ENCODE results near the gene KCTD15.

Gene KCTD15

GRCh38 chr19:33780746-33781145 is 15.9 kb upstream of the KCTD15 start:
- no peak overlapping the region for H3K4me3 ChIP-seq (ENCODE audit: control insufficient read depth, low read depth, low read length)
- no peak for TF ChIP-seq CTCF (conservative IDR thresholded peaks at IDR 0.05; ENCODE audit: control insufficient read depth, insufficient read depth, low read depth, low read length)
- DNase-seq (ENCODE audit: low read depth), result no peak

- no peak overlapping the region for H3K4me3 ChIP-seq (ENCODE audit: control insufficient read depth, low read depth, low read length)
- TF ChIP-seq CTCF (conservative IDR thresholded peaks at IDR 0.05; ENCODE audit: control insufficient read depth, insufficient read depth, low read depth, low read length), result no peak
- DNase-seq (ENCODE audit: low read depth), result no peak
Measured at GRCh38 chr19:33781415-33781935, 15.2 kb upstream of the KCTD15 start.

- no peak overlapping the region for H3K4me3 ChIP-seq (ENCODE audit: control insufficient read depth, low read depth, low read length)
- TF ChIP-seq CTCF (conservative IDR thresholded peaks at IDR 0.05; ENCODE audit: control insufficient read depth, insufficient read depth, low read depth, low read length), result no peak
- DNase-seq (ENCODE audit: low read depth), result peak; percentile 5
Measured at GRCh38 chr19:33781996-33782395, 14.7 kb upstream of the KCTD15 start.

- peak; percentile 5 for DNase-seq (ENCODE audit: low read depth)
- H3K4me3 ChIP-seq (ENCODE audit: control insufficient read depth, low read depth, low read length), result no peak overlapping the region
- no peak for TF ChIP-seq CTCF (conservative IDR thresholded peaks at IDR 0.05; ENCODE audit: control insufficient read depth, insufficient read depth, low read depth, low read length)
Measured at GRCh38 chr19:33784432-33784831, 12.2 kb upstream of the KCTD15 start.

- TF ChIP-seq CTCF (conservative IDR thresholded peaks at IDR 0.05; ENCODE audit: control insufficient read depth, insufficient read depth, low read depth, low read length), result no peak
- DNase-seq (ENCODE audit: low read depth), result peak; percentile 44
- no peak overlapping the region for H3K4me3 ChIP-seq (ENCODE audit: control insufficient read depth, low read depth, low read length)
Measured at GRCh38 chr19:33785795-33786194, 10.9 kb upstream of the KCTD15 start.

- no peak for DNase-seq (ENCODE audit: low read depth)
- TF ChIP-seq CTCF (conservative IDR thresholded peaks at IDR 0.05; ENCODE audit: control insufficient read depth, insufficient read depth, low read depth, low read length), result no peak
- H3K4me3 ChIP-seq (ENCODE audit: control insufficient read depth, low read depth, low read length), result no peak overlapping the region
Measured at GRCh38 chr19:33788676-33789075, 8.0 kb upstream of the KCTD15 start.

- H3K4me3 ChIP-seq (ENCODE audit: control insufficient read depth, low read depth, low read length), result no peak overlapping the region
- no peak for DNase-seq (ENCODE audit: low read depth)
- no peak for TF ChIP-seq CTCF (conservative IDR thresholded peaks at IDR 0.05; ENCODE audit: control insufficient read depth, insufficient read depth, low read depth, low read length)
Measured at GRCh38 chr19:33789344-33789743, 7.3 kb upstream of the KCTD15 start.

All from fibroblast of mammary gland (primary cell).